Astrocyte of the spinal cord (primary cell): ENCODE results near the gene IFNL4.
"Not testable (repeated sequence)": the region's sequence is repeated elsewhere in the genome, so short reads cannot be mapped to it uniquely, and the experiment has no call there.

Source experiments
- DNase-seq: peaks from one replicate; pipeline ENCODE4 v3.0.0; 2011; ENCODE audit warnings: low read depth, low spot score
- H3K4me3 ChIP-seq: 2 replicates; pipeline ENCODE4 v1.5.1; 2011; ENCODE audit warnings: low read depth, mild to moderate bottlenecking, low read length, moderate library complexity
- in situ Hi-C: cut with HindIII; loops from 2 replicates; pipeline ENCODE4 v1.10.0; 2017; ENCODE audit warnings: low sequenced_read_pairs
- TF ChIP-seq, protein P1 (sequence below): IDR thresholded peaks from 2 replicates; pipeline ENCODE4 v1.5.1; 2012; ENCODE audit warnings: low read depth, mild to moderate bottlenecking, low read length, inconsistent platforms

The IFNL4 gene

DNA sequence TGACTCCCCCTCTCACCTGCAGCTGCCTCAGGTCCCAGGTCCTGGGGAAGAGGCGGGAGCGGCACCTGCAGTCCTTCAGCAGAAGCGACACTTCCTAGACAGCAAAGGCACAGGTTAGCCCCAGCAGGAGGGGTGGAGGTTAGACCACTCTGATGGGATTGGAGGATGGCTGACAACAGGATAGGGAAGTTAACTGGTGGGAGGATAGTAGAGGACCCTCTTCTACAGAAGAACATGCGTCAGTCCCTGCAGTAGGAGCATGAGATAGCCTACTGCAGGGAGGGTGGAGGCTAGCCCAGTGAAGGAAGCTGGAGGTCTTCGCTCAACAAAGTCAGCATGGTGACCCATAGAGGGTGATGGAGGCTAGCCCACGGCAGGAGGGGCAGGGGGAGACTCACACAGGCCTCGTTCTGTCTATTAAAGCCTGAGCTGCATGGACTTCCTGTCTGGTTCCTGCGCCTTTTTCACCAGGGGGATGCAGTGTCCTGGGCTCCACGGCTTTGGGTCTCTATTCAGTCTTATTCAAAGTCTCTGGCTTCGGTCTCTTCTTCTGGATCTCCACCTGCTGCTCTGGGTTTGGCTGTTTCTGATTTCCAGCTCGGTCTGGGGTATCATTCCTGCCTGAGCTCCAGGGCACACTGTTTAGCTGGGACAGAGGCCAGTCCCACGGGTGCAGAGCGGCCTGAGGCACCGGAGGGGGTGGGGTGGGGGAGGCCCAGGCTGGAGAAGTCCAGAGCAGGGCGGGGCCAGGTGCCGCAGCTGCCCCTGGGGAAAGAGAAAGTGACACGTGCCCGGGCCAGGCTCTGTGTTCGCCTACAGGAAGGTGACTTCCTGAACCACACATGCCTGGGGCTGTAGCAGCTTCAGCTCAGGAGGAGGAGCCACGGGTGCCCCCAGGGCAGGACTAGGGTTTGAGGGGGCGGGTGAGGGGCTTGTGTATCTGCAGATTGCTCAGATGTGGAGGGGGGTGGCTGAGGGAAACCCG lies 11.2 kb downstream of the IFNL4 start:
- TF ChIP-seq, protein P1, sequence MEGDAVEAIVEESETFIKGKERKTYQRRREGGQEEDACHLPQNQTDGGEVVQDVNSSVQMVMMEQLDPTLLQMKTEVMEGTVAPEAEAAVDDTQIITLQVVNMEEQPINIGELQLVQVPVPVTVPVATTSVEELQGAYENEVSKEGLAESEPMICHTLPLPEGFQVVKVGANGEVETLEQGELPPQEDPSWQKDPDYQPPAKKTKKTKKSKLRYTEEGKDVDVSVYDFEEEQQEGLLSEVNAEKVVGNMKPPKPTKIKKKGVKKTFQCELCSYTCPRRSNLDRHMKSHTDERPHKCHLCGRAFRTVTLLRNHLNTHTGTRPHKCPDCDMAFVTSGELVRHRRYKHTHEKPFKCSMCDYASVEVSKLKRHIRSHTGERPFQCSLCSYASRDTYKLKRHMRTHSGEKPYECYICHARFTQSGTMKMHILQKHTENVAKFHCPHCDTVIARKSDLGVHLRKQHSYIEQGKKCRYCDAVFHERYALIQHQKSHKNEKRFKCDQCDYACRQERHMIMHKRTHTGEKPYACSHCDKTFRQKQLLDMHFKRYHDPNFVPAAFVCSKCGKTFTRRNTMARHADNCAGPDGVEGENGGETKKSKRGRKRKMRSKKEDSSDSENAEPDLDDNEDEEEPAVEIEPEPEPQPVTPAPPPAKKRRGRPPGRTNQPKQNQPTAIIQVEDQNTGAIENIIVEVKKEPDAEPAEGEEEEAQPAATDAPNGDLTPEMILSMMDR, result no peak
- in situ Hi-C loops, result no loop called here
- no peak for DNase-seq
- H3K4me3 ChIP-seq, result no peak overlapping the region

DNA sequence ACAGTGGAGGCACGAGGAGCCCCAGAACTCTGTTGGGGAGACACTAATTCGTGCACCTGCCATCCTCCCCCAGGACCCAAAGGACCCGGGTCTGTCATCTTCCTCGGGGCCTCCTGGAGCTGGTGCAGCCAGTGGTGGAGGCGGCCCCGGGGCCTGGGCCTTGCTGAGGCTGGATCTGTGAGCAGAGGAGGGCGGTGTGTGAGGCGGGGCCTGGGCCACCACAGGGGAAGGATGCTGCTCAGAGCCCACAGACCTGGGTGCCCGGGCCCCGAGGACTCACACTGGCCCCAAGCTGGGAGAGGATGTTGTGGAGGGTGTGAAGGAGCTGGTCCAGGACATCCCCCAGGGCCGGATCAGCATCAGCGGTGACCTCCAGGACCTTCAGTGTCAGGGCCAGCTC lies 12.1 kb downstream of the IFNL4 start:
- no peak for DNase-seq
- in situ Hi-C loops, result no loop called here
- H3K4me3 ChIP-seq, result no peak overlapping the region
- TF ChIP-seq, protein P1, result no peak

DNA sequence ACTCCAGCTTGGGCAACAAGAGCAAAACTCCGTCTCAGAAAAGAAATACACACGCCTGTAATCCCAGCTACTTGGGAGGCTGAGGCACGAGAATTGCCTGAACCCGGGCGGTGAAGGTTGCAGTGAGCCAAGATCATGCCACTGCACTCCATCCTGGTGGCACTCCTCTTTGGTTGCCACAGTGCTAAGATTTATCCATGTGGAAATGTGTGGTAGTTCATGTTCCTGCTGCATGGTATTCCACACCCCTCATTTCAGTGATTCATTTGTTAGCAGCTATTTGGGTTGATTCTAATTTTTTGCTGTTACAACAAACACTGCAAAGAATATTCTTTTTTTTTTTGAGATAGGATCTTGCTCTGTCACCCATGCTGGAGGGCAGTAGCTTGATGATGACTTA lies 15.9 kb downstream of the IFNL4 start:
- no peak for DNase-seq
- no peak overlapping the region for H3K4me3 ChIP-seq
- TF ChIP-seq, protein P1, result no peak
- in situ Hi-C loops, result no loop called here

DNA sequence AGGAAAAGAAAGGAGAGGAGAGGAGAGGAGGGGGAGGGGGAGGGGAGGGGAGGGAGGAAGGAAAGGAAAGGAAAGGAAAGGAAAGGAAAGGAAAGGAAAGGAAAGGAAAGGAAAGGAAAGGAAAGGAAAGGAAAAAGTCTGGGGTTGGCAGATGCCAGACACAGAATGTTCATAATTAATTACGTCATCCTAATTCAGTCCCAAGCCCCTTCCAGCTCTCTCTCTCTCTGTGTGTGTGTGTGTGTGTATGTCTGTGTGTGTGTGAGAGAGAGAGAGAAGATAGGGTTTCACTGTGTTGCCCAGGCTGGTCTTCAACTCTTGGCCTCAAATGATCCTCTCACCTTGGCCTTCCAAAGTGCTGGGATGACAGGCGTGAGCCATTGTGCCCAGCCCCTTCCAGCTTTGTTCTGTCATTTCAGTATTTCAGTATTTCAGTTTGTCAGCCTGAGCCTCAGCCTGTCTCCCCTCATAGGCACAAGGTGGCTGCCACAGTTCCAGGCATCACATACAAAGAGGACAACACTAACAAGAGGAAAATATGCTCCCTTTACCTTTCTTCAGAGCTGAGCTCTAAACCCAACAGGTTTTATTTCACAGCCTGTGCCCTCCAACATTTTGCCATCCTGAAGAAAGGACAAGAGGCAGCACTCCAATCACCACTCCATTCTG lies 18.4 kb downstream of the IFNL4 start:
- H3K4me3 ChIP-seq, result no peak overlapping the region
- in situ Hi-C loops, result no loop called here
- no peak for DNase-seq
- TF ChIP-seq, protein P1, result no peak

DNA sequence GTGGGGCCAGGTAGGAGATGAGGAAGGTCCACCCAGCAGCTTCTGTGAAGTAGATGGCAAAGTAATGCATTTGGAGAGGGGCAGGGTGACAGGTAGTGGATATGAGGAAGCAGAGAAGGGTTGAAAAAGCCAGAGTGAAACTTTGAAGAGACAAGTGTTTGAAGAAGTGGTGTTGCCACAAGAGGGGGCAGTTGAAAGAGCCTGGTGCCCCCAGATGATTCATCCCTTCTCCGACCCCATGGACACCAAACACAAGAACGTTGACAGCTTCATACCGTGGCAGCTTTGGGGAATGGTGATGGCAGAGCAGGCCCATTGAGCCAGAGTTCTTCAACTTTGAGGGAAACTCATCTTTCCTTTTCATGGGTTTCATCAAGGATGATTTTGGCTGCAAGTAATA lies 23.7 kb downstream of the IFNL4 start:
- TF ChIP-seq, protein P1, result no peak
- no peak overlapping the region for H3K4me3 ChIP-seq
- no peak for DNase-seq
- in situ Hi-C loops, result no loop called here

DNA sequence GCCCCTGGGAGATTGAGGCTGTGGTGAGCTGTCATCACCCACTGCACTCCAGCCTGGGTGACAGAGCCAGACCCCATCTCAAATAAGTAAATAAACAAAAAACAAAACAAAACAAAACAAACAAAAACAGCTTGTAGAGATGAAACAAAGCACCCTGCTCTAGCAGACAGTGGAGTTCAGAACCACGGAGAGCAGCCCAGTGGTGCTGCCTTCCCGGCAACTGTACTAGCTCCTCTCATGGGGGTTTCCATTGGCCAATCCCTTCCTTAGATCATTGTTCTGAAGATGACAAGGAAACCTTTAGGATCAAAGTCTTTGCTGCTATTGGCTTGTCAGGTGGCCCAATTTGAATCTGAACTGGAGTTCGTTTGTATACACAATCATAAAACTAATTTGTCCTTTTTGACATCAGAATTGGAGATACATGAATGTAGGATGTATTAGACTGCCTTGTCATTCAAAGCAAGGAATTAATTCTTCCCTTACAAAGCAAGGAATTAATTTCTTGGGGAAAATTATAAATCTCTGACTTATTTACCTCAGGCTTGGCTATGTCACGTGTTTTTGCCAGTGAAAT lies 24.9 kb downstream of the IFNL4 start:
- H3K4me3 ChIP-seq, result no peak overlapping the region
- in situ Hi-C loops, result no loop called here
- TF ChIP-seq, protein P1, result no peak
- peak; percentile 13 for DNase-seq

DNA sequence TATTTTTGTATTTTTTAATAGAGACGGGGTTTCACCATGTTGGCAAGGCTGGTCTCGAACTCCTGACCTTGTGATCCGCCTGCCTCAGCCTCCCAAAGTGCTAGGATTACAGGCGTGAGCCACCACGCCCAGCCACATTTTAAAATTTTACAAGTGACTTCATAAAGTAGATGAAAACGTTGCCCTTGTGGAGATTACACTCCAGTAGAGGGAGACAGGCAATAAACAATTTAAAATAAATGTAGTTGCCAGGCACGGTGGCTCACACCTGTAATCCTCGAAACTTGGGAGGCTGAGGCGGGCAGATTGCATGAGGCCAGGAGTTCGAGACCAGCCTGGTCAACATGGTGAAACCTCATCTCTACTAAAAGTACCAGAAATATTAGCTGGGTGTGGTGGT lies 29.5 kb downstream of the IFNL4 start:
- in situ Hi-C loops, H3K4me3 ChIP-seq, DNase-seq: not testable (repeated sequence)
